Measurements from ENCODE around the gene VSTM4.

Gene VSTM4

DNA sequence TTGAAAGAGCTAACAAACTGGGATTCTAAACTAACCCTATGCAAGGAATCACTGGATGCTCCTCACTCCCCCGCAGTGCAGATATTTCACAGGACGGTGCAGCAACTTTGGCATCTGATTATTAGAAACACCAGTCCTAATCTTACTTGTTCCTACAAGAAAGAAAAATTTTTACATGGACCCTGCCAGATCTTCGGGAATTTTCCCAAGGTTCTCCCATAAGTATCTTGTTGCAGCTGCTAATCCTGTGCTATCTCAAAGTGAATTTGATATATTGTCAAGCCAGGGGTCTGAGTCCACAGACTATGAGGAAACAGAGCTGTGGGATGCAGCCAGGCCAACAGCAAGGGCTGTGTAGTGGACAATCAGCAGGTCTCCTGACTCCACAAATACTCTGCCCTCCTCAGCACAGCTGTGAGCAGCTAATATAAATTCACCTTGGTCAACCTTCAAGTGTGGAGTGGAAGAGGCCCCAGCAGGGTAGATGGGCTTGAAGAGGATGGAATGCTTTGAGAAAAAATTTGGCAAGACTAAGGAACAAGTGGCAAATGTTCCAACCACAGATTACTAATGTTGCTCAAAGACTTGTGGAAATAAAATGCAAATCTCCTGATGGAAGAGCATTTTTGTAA lies 25.6 kb downstream of the VSTM4 start:
- TF ChIP-seq, protein P1, sequence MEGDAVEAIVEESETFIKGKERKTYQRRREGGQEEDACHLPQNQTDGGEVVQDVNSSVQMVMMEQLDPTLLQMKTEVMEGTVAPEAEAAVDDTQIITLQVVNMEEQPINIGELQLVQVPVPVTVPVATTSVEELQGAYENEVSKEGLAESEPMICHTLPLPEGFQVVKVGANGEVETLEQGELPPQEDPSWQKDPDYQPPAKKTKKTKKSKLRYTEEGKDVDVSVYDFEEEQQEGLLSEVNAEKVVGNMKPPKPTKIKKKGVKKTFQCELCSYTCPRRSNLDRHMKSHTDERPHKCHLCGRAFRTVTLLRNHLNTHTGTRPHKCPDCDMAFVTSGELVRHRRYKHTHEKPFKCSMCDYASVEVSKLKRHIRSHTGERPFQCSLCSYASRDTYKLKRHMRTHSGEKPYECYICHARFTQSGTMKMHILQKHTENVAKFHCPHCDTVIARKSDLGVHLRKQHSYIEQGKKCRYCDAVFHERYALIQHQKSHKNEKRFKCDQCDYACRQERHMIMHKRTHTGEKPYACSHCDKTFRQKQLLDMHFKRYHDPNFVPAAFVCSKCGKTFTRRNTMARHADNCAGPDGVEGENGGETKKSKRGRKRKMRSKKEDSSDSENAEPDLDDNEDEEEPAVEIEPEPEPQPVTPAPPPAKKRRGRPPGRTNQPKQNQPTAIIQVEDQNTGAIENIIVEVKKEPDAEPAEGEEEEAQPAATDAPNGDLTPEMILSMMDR (conservative IDR thresholded peaks at IDR 0.05; ENCODE audit: low read length), result no peak
- DNase-seq (ENCODE audit: low read depth), result peak; percentile 77
- H3K4me3 ChIP-seq (ENCODE audit: low read length), result no peak overlapping the region

DNA sequence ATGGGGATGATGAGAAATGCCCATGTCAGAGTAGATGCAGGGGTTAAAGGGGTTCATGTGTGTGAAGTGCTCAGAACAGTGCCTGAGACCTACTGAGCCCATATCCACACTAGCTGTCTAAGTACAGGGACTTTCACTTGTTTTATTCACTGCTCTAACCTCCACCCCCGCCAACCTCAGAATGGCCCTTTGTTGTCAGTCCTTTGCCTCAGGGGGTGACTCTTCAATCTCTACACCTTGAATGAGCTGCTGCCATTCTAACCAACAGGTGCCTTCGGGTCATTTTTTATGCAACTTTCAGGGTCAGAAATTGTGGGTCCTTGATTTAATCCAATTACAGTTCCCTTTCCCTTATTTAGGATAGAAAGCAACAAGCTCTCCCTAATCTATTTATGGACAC lies 26.2 kb downstream of the VSTM4 start:
- DNase-seq (ENCODE audit: low read depth), result no peak
- no peak overlapping the region for H3K4me3 ChIP-seq (ENCODE audit: low read length)
- TF ChIP-seq, protein P1 (conservative IDR thresholded peaks at IDR 0.05; ENCODE audit: low read length), result no peak

- no peak overlapping the region for H3K4me3 ChIP-seq (ENCODE audit: low read length)
- DNase-seq (ENCODE audit: low read depth), result no peak
- TF ChIP-seq, protein P1 (conservative IDR thresholded peaks at IDR 0.05; ENCODE audit: low read length), result no peak
Measured at GRCh38 chr10:49086889-49087288, 28.4 kb downstream of the VSTM4 start.

DNA sequence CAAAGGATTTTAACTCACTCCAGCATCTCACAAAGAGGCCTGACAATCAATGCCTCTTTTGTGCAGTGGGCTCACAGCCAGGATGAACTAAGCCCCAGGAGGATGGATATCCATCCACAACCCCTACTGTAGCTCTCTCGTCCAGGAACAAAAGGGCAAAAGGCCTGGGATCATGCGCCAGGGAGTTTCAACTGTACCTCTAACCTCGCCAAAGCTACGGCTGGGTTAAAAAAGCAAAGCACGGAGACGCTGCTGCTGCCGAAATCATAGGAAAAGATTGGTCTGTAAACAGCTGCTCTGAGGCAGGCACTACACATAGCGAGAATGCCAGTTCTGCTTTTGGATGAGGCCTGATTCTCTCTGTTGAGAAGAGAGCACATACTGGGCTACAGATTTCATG lies 32.1 kb downstream of the VSTM4 start:
- DNase-seq (ENCODE audit: low read depth), result no peak
- TF ChIP-seq, protein P1 (conservative IDR thresholded peaks at IDR 0.05; ENCODE audit: low read length), result no peak
- no peak overlapping the region for H3K4me3 ChIP-seq (ENCODE audit: low read length)

- DNase-seq (ENCODE audit: low read depth), result no peak
- TF ChIP-seq, protein P1 (conservative IDR thresholded peaks at IDR 0.05; ENCODE audit: low read length), result no peak
- H3K4me3 ChIP-seq (ENCODE audit: low read length), result no peak overlapping the region
Measured at GRCh38 chr10:49082766-49083165, 32.6 kb downstream of the VSTM4 start.

DNA sequence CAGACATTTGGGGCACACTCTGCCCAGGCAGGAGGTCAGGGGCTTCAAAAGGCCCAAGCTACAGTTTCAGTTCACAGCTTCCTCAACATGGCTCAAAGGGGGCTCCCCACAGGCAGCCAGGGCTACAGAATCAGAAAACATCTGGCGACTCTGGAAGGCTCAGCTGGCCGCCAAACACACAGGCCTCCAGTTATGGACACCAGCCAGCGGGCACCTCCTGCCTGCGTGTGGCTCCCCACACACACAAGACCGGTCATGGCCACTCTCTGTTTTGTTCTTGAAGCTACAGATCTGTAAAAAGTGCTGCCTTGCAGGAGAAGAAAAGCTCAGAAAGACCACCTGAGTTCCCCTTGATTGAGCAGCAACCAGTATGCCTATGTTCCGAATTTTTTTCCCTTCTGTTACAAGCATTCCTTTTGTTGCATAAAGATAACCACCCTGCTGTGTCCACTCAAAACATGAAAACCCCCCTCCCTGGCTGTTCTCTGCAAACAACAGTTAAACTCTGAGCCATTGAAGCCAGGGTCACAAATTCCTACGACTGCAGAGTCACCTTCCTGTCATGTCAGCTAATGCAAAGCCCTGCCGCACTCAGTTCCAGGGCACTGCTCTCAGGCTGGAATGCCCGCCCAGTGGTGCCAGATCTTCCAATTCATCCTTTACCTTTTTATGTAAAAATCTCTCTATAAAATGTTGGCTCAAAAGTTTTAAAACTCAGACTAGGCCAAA lies 33.6 kb downstream of the VSTM4 start:
- no peak overlapping the region for H3K4me3 ChIP-seq (ENCODE audit: low read length)
- peak; percentile 62 for DNase-seq (ENCODE audit: low read depth)
- TF ChIP-seq, protein P1 (conservative IDR thresholded peaks at IDR 0.05; ENCODE audit: low read length), result no peak

- no peak overlapping the region for H3K4me3 ChIP-seq (ENCODE audit: low read length)
- no peak for DNase-seq (ENCODE audit: low read depth)
- TF ChIP-seq, protein P1 (conservative IDR thresholded peaks at IDR 0.05; ENCODE audit: low read length), result no peak
Measured at GRCh38 chr10:49080965-49081364, 34.4 kb downstream of the VSTM4 start.
